ENCODE results near the gene TLR9.

Gene TLR9

DNA sequence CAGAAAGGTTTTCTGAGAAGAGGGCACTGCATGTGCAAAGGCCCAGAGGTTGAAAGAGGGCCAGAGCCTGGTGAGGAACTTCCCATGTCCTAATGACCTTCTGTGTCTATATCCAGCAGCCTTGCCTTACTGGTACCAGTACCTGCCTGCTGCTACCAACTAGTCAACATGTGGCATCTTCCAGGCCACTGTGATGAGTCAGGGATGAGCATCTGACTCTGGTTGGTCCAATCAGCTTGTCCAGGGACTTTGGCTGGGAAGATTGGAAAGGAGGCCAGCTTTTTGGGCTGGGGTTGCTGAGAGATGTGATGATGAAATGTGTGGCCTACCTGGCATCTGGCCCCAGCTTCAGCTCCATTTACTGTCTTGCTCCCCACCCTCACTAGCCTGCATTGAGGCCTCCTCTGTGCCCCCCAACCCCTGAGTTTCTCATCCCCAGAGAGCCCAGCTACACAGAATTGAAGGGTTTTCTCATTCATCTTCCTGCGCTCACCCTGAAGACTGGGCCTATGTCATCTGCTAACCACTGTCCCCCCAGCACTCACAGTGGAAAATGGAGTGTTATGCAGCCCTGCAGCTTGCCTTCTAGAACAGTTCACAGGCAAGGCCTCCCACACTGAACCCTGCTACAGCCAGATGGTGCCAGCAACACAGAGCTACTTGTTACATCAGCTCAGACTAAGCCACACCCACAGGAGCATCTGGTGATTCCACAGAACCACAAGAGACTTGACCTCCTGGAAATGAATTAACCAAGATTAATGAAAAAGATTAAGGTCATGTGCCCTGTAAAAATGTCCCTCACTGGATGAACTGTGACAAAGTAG lies 14.8 kb upstream of the TLR9 start:
- TF ChIP-seq, protein P1, sequence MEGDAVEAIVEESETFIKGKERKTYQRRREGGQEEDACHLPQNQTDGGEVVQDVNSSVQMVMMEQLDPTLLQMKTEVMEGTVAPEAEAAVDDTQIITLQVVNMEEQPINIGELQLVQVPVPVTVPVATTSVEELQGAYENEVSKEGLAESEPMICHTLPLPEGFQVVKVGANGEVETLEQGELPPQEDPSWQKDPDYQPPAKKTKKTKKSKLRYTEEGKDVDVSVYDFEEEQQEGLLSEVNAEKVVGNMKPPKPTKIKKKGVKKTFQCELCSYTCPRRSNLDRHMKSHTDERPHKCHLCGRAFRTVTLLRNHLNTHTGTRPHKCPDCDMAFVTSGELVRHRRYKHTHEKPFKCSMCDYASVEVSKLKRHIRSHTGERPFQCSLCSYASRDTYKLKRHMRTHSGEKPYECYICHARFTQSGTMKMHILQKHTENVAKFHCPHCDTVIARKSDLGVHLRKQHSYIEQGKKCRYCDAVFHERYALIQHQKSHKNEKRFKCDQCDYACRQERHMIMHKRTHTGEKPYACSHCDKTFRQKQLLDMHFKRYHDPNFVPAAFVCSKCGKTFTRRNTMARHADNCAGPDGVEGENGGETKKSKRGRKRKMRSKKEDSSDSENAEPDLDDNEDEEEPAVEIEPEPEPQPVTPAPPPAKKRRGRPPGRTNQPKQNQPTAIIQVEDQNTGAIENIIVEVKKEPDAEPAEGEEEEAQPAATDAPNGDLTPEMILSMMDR (conservative IDR thresholded peaks at IDR 0.05) = no peak
- H3K27ac ChIP-seq = peak overlapping the region; percentile 89

DNA sequence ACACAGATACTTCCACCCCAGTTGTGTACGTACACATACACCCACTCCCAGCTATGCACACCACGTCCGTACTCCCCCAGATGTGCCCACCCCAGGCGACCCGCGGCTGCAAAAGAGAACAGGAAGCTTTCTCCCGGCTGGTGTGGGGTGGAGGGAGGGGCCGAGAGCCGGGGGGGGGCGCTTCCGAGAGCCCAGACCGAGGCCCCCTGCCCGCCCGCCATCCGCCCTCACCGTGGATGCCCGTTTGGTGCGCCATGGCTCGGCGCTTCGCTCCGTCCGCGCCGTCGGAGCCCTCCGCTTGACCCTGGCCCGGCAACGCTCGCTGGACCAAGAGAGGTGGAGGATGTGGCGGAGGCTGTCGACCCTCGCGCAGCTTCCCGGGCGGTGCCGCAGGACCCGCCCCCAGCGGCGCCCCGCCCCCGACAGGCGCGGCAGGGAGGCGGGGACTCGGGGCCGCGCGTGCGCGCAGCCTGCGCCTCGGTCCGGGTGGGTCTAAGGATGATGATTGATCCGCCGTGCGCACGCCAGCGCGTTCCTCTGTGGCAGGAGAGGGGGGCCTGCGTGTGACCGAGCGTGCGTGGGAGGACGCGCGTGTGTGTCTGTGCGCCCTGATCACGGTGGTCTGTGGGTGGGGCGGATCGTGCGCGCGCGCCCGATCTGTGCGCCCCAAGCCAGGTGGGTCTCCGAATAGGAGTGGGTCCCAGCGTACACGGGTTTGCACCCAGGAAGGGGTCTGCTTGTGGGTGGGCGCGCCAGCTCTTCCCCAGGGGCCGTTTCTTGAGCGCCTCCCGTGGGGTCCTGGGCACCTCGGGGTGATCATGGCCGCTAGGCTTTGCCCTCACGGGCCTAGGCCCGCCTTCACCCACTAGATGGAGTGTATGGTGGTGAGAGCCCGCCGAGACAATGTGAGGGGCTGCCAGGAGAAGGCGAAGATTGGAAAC lies 13.6 kb upstream of the TLR9 start, which contains the start of gene TWF2:
TWF2 (minus strand) TSS at position 398 of the 941 bp plus-strand sequence; CDS start at position 256, 142 bp downstream.
- peak within 1 kb of the TSS; percentile 89 for H3K27ac ChIP-seq
- TF ChIP-seq, protein P1 (conservative IDR thresholded peaks at IDR 0.05) = peak; percentile 62

DNA sequence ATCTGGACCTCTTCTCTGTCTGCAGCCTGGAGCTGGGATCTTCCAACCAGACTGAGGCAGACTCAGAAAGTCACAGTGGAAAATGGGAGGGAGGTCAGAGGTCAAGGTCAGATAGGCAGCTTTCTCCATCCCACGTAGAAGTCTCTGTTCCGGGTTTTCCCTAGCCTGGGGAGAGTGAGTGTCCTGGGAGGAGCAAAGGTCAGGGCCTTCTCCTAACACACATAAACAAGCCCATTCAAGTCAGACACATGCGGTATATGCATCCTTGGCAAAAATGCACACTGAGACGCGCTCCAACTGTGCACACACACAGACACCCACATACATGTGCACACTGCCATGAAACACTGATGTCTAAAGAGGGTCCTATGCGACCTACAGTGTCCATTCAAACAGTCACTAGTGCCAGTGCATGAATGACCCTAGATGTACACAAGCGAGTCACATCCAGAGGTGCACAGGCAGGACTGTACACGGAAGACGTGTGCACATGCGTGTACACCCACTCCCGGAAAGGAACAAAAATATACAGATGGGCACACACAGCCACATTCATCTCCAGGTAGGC lies 12.8 kb upstream of the TLR9 start:
- peak overlapping the region; percentile 89 for H3K27ac ChIP-seq
- TF ChIP-seq, protein P1 (conservative IDR thresholded peaks at IDR 0.05) = no peak

DNA sequence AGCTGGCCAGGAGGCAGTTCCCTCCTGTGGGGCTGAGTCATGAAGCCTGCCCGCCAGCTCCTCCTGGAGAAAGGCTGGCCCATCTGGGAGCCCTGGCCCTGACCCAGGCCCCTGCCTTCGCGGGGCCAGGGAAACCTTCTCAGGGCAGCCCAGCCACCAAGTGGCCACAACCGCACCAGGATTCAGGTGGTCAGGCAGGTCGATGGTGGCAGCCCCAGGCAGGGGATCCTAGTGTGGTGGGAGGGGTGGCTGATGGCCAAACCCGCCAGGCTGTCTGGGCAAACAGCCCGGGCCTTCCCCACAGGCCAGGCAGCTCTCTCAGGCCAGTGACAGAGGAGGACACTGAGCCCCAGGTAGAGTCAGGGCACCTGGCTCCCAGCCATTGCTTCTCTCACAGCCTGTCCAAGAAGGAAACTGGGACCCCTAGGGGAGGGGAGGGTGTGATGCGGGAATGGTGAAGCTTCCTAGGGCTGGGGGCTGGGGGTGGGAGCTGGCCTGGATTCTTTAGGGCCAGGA lies 12.3 kb upstream of the TLR9 start:
- TF ChIP-seq, protein P1 (conservative IDR thresholded peaks at IDR 0.05) = no peak
- H3K27ac ChIP-seq = peak overlapping the region; percentile 89

DNA sequence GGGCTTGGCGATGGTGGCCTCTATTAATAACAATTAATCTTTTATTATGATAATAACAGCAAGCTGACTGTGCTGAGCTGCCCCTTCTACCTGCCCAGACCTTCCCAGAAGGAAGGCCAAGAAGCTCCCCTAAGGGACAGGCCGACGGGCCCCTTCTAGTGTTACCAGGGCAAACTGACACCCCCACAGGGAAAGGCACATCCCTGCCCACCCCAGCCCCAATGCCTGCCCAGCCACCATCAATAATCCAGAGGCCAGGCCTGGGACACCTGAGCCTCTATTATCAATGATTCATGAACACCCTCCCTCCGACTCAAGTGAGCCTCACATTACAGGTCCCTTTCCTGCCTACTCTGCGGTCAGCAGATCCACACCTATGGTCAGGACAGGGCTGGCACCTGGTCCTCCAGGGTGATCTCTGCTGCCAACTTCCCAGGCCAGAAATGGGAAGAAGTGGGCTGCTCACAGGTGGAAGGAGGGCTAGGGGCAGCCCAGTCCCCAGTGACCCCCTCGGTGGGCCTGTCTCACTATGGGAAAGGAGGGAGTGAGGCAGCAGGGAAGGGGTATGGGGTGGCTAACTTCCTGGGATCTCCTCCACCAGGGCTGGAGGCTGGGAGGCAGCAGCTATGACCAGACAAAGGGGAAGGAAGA lies 11.7 kb upstream of the TLR9 start:
- H3K27ac ChIP-seq = peak overlapping the region; percentile 89
- TF ChIP-seq, protein P1 (conservative IDR thresholded peaks at IDR 0.05) = no peak

DNA sequence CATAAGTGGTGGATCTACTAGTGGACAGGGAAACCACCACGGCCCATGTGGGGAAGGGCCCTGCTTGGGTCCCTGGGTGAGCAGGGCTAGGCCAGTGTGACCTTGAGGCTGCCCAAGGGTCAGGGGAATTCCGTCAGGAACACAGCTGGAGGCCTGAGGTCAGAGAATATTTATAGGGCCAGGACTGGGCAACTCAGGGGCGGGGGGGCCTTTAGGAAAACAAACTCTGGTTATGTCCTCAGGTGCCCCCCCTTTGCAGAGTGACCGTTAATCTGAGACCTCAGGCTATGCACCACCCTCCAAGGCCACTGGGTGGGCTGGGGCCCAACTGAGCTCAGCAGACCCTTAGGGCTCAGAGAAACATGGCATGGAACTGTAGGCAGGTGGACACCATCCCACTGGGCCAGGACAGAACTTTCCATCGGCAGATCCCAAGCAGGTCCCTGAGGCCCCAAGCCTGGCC lies 11.0 kb upstream of the TLR9 start:
- H3K27ac ChIP-seq = peak overlapping the region; percentile 89

More for the DNA sequence above, 11.0 kb upstream of the TLR9 start:
- TF ChIP-seq, protein P1 (conservative IDR thresholded peaks at IDR 0.05) = no peak
